Measurements from ENCODE around the gene PSMD1. TPM values are rescaled to one million over a fixed set of nuclear protein-coding genes. Genes with fewer than 3 reads are reported as not detected.

PSMD1 gene
- total RNA-seq, 1 experiment from 2014 or later = 133 TPM

- TF ChIP-seq EZH2phosphoT487 (IDR thresholded peaks at IDR 0.05; ENCODE audit: borderline replicate concordance) (no peak), JUND (IDR thresholded peaks at IDR 0.05) (no peak), EZH2 (IDR thresholded peaks at IDR 0.05) (no peak), POLR2A (IDR thresholded peaks at IDR 0.05; ENCODE audit: borderline replicate concordance, extremely low read depth, insufficient read depth, insufficient read length) (no peak), EGR1 (IDR thresholded peaks at IDR 0.05; ENCODE audit: low read depth) (no peak)
Observed at GRCh38 chr2:231115651-231116050, 59.0 kb downstream of the PSMD1 start (continued).

DNA sequence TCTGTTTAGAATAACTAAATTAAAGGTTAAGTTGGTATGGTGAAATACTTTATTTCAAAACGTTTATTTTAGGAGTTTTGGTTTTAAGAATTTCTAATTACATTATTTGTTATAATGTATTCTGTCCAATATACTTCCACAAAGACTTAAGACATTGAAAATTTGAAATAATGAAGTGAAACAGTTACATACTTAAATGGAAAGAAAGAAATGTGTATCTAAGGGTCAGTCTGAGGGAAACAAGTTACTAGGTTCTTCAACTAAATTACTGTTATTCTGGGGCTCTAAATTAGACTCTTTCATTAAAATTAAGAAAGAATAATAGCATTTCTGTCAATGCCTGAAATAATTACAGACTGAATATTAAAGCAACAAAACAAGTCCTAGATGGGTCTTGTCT, 60.5 kb downstream of the PSMD1 start:
- 0 out of 2 replicates have a peak, but pooled peaks cover 4% of the 10 kb centered on the region for H4K20me1 ChIP-seq (ENCODE audit: insufficient read depth)
- H3K4me1 ChIP-seq (ENCODE audit: control insufficient read depth in 1 of 2, insufficient read depth in 2 of 2, low read length in 2 of 2) = no peaks in the 10 kb centered on the region
- peaks cover 20% of the 10 kb centered on the region; the same call in 1 of the 2 replicates for H3K79me2 ChIP-seq (ENCODE audit: insufficient read depth, low read length)
- H2AFZ ChIP-seq (ENCODE audit: low read depth, low read length, poor library complexity, severe bottlenecking) = no peak overlapping the region
- no peak overlapping the region for H3K9ac ChIP-seq (ENCODE audit: low read length)
- H3K36me3 ChIP-seq (ENCODE audit: control insufficient read depth in 1 of 2, insufficient read depth in 2 of 2, low read length in 2 of 2) = peaks cover 0 to 4% of the 10 kb centered on the region in 2 experiments; a peak in 1 of 4 replicates
- no peak overlapping the region for H3K27ac ChIP-seq (ENCODE audit: low read depth, low read length)
- ChIA-PET RAD21 (ENCODE audit: low non-redundant PET in 1 of 2, low total read pairs in 2 of 2, uncharacterized antibody in 2 of 2, unreplicated experiment in 2 of 2) (no interaction called here), CTCF (interaction anchor here (1.0 kb wide), 1 partner anchor 12 kb away, joined by 3 read pairs; no protein-coding TSS in a partner anchor), POLR2A (no interaction called here)
- TF ChIP-seq, protein P1, sequence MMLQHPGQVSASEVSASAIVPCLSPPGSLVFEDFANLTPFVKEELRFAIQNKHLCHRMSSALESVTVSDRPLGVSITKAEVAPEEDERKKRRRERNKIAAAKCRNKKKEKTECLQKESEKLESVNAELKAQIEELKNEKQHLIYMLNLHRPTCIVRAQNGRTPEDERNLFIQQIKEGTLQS (IDR thresholded peaks at IDR 0.05) = no peak
- TF ChIP-seq CBX3 (IDR thresholded peaks at IDR 0.05; ENCODE audit: low read depth) (no peak), EGR1 (IDR thresholded peaks at IDR 0.05; ENCODE audit: low read depth) (no peak), ELF1 (IDR thresholded peaks at IDR 0.05; ENCODE audit: borderline replicate concordance, low read depth) (no peak), POLR2AphosphoS5 (IDR thresholded peaks at IDR 0.05; ENCODE audit: low read depth, low read length) (no peak), SIN3A (IDR thresholded peaks at IDR 0.05; ENCODE audit: low read depth) (no peak), CEBPB (IDR thresholded peaks at IDR 0.05; ENCODE audit: low read depth) (no peak), YY1 (IDR thresholded peaks at IDR 0.05; ENCODE audit: extremely low read depth, insufficient replicate concordance, low read depth, low read length) (no peak), EZH2 (IDR thresholded peaks at IDR 0.05) (no peak), RAD21 (IDR thresholded peaks at IDR 0.05; ENCODE audit: low read depth) (no peak), MAX (IDR thresholded peaks at IDR 0.05) (no peak), EZH2phosphoT487 (IDR thresholded peaks at IDR 0.05; ENCODE audit: borderline replicate concordance) (no peak), SP1 (IDR thresholded peaks at IDR 0.05; ENCODE audit: low read depth) (no peak), TCF7L2 (IDR thresholded peaks at IDR 0.05; ENCODE audit: borderline replicate concordance, extremely low read depth, insufficient read depth, insufficient read length) (no peak)
- no peak for ATAC-seq
- intact Hi-C loops (cut with micrococcal nuclease) = no loop called here
- BruUV-seq (replicated peaks) = no TSS peak
- no peak overlapping the region for H3K4me2 ChIP-seq (ENCODE audit: low read length)
- H3K9me2 ChIP-seq (ENCODE audit: insufficient read depth) = no peaks in the 10 kb centered on the region
- no peak for DNase-seq (ENCODE audit: low read depth, low spot score)
- no peak overlapping the region for H3K4me3 ChIP-seq (replicated peaks in 1 of 2; ENCODE audit: low read depth in 1 of 2, low read length in 2 of 2)
- no peaks in the 10 kb centered on the region for H3K27me3 ChIP-seq (ENCODE audit: insufficient read depth, low read length)
- H3K9me3 ChIP-seq (ENCODE audit: control insufficient read depth in 1 of 2, insufficient read depth in 1 of 2, low read depth in 1 of 2, low read length in 2 of 2) = no peaks in the 10 kb centered on the region
